GM10266 (cell line): ENCODE measurements around the gene HOXD9.
A peak's percentile ranks its signal among the peaks of the same experiment; 100 is the strongest.

ENCODE experiments used
- DNase-seq: peaks from one replicate; pipeline ENCODE4 v3.0.0; 2012; ENCODE audit errors: extremely low spot score
- TF ChIP-seq, protein P1 (sequence below): IDR thresholded peaks from 2 replicates; pipeline ENCODE4 v1.5.1; 2012; ENCODE audit warnings: mild to moderate bottlenecking, low read depth; ENCODE audit not compliant: control insufficient read depth, insufficient read depth; ENCODE audit errors: missing control alignments

Gene HOXD9

DNA sequence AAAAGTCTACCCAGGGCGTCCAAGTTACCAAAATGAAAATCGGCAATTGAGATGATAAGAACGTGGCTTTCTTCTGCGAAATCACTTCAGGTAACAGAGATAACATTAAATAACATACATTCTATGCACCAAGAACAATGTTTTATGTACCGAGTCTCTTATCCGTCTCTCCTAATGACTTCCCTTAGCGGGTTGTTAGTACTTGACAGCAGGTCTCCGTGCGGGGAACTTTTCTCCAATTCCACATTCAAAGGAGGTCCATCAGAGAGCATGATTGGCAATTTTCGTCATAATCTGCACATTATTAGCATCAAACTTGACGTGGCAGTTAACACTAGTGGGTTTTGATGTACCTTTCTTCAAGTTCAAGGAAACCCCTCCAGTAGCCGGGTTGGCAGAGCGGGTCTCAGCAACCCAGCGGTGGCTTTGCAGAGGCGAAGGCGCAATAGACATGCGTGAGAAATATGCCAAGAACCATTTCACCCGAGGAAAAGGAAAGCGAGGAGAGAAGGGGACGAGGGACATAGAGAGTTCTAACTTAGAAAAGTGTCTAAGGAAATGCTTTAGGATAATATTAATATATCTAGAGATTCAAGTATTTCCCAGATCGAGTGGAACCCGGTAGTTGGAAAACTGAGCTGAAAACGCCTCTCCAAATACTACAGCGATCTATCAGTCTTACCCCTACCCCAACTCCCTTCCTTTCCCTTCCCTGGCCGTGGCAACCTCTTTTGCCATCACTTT, 43.8 kb upstream of the HOXD9 start:
- DNase-seq, result peak; percentile 13
- TF ChIP-seq, protein P1, sequence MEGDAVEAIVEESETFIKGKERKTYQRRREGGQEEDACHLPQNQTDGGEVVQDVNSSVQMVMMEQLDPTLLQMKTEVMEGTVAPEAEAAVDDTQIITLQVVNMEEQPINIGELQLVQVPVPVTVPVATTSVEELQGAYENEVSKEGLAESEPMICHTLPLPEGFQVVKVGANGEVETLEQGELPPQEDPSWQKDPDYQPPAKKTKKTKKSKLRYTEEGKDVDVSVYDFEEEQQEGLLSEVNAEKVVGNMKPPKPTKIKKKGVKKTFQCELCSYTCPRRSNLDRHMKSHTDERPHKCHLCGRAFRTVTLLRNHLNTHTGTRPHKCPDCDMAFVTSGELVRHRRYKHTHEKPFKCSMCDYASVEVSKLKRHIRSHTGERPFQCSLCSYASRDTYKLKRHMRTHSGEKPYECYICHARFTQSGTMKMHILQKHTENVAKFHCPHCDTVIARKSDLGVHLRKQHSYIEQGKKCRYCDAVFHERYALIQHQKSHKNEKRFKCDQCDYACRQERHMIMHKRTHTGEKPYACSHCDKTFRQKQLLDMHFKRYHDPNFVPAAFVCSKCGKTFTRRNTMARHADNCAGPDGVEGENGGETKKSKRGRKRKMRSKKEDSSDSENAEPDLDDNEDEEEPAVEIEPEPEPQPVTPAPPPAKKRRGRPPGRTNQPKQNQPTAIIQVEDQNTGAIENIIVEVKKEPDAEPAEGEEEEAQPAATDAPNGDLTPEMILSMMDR, result no peak

DNA sequence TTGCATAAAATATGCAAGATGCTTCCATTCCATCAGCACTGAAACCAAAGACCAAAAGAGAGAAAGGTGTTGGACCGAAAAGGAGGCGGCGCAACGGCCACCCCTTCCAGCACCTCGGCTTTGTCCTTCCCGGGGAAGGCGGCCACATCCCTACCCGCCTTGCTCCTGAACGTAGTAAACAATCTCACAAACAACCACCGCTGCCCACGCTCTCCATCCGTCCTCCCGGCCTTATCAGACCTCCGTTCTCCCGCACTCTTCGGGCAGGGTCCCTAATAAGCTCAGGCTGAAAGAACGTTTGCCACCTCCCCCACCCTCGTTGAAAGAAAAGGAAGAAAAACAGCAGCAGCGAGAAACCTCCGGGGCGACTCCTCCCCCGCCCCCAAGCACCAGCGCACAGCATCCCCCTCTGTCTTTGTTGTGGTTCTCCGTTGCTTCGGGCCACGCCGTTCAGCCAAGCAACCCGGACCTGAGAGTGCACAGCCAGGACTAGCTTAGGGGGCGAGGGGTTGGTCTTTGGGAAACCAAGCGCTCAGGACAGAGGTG, 43.2 kb upstream of the HOXD9 start:
- TF ChIP-seq, protein P1, result peak; percentile 2
- DNase-seq, result peak; percentile 62

DNA sequence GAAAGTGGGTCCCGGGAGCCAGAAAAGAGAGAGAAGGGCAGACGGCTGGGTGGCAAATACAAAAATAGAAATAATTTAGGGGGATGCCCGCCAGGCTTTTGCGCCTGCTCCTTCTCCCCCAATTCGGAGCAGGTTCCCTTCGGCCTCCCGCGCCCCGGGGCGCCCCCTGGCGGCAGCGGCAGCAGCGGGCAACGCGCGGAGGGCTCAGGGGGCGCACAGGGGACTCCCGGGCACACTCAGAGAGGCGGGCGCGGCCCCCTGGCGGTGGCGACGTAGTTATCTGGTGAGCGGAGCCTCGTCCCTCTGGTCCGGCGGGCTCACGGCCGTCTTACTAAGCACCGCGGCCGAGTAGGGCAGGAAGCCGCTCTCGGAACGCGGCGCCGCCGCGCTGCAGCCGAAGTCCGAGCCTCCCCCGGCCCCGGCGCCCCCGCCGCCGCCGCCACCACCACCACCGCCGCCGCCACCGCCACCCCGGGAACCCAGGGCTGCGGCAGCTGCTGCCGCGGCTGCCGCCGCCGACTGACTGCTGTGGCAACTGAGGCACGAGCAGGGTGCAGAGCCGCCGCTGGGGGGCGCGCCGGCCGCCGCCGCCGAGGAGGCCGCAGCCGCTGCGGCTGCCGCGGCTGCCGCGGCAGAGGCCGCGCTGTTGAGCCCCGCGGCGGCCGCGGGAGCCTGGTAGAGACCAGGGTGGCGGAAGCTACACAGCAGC, 42.5 kb upstream of the HOXD9 start:
- DNase-seq, result peak; percentile 83
- TF ChIP-seq, protein P1, result peak; percentile 47

DNA sequence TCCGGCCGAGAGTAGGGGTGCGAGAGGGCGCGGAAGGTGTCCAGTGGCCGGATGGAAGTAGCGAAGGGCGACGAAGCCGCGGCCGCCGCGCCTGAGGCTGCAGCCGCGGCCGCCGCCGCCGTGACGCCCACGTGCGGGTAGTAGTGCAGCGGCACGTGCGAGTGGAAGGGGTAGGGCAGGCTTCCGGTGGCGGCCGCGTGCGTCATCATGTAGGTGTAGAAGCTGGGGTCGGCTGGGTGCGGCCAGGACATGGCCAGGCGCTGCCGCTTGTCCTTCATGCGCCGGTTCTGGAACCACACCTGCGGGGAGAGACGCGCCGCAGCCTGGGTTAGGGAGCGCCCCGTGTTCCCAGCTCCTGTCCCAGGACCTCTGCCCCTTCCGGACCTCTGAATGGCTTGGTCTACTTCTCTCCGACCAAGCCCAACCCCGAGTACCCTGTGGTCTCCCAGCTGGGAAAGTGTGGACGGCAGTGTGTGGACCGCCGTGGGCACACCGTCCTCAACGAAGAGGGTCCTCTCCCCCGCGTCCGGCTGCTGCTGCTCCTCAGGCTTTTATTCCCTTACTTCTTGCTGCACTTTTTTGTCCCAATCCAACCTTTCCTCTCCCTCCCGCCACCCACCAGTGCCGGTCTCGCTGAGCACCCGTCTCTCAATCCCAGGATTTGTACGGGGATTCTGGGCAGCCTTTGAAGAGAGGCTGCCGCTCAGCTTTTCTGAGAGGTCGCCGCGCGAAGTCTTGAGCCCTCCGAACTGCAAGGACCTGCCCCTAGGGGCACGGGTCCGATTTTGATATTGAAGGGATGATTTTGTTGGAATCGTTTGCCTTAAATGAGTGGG, 41.8 kb upstream of the HOXD9 start:
- DNase-seq, result no peak
- TF ChIP-seq, protein P1, result no peak

DNA sequence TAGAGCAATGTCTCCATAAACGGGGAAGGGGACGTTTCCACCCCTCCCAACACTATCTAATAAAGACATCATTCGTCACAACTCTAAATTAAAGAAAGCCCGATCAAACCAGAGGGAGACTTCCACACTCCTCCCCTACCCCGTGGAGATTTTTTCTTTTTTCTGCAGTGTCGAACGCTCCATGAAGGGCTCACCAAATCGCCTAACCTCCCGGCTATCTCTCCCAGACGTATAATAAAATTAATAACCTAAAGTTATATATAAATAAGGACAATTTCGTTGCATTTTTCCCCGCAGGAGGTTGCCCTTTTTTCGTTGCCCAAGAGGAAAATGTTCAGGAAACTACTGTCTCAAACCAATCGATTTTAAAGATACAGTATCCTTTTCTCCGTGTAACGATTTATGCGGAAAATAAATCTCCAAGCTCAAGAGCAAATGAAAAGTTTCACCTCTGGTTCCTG, 41.1 kb upstream of the HOXD9 start:
- TF ChIP-seq, protein P1, result no peak
- DNase-seq, result peak; percentile 41

DNA sequence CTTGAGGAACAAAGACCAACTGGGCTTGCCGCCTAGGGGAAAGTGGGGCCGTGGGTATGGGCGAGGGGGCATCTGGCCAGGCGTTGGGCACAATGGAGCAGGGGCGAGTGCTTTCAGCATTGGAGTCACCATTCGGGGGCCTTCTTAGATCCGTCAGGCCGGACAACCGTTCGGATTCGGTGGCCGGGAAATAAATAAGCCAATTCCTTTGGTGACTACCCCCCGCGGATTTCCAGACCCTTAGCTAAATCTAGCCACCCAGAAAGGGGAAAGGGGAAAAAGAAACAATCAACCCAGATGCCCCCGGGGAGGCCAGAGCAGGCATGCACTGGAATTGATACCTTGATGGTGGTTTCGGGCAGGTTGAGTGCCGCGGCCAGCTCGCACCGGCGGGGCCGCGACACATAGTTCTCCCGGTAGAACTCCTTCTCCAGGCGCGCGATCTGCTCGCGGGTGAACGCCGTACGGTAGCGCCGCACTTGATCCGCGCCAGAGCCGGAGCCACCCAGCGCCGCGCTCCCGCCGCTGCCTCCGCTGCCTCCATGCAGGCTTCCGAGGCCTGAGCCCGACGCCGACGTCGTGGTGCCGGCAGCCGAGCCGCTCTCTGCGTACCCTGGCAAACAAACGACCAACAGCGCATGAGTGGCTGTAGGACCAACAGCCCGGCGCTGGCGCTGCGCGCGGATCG, 40.5 kb upstream of the HOXD9 start:
- peak; percentile 45 for DNase-seq

More for the DNA sequence above, 40.5 kb upstream of the HOXD9 start:
- TF ChIP-seq, protein P1, result no peak
